Endothelial cell of umbilical vein (primary cell): ENCODE measurements around the gene OSBP2. TPM values are rescaled to one million over a fixed set of nuclear protein-coding genes. Genes with fewer than 3 reads are reported as not detected.

Experiments
- BruUV-seq: library from RNA; stranded (reverse); fragments of 400-500 nt; replicated peaks from 2 replicates; lab custom pipeline; 2021; lab: Mats Ljungman, UMichigan
- CTCF ChIA-PET: fragments of 300-600, 350-600 bp; sonication (Branson Sonifier 250); formaldehyde crosslinking; loops from one replicate; lab custom pipeline; 2021; ENCODE audit warnings: antibody characterized with exemption, inconsistent platforms; lab: Charles Lee
- POLR2A ChIA-PET: fragments of 300-600, 350-600 bp; sonication (Branson Sonifier 250); formaldehyde crosslinking; loops from one replicate; lab custom pipeline; 2021; ENCODE audit warnings: antibody characterized with exemption, inconsistent platforms; lab: Charles Lee
- DNase-seq: peaks from one replicate; pipeline ENCODE4 v3.0.0-alpha.2; 2011; ENCODE audit warnings: low read depth, low spot score
- FAIRE-seq: peaks from 2 replicates; lab custom pipeline; 2011; peaks lifted over from hg19 to GRCh38; lab: Jason Lieb, UNC
- H2AFZ ChIP-seq: 2 replicates; pipeline ENCODE4 v1.6.0; 2012; ENCODE audit warnings: low read depth, low read length, control low read depth, inconsistent platforms
- H3K27ac ChIP-seq: 2 replicates; pipeline ENCODE4 v1.5.1; 2011; ENCODE audit warnings: low read depth, mild to moderate bottlenecking, control low read depth, low read length, moderate library complexity; ENCODE audit not compliant: insufficient read depth
- H3K27me3 ChIP-seq, 2 experiments: 2 replicates each; pipeline versions ENCODE4 v1.6.0 to v1.6.1; 2011; ENCODE audit warnings: low read length in 2 of 2, mixed read lengths in 1 of 2; ENCODE audit not compliant: control insufficient read depth in 2 of 2, insufficient read depth in 2 of 2
- H3K36me3 ChIP-seq, 2 experiments: 2 replicates in 1 of 2; 3 replicates in 1 of 2; pipeline ENCODE4 v1.5.1; 2011; ENCODE audit warnings: low read length in 2 of 2, mild to moderate bottlenecking in 1 of 2, moderate library complexity in 1 of 2; ENCODE audit not compliant: control insufficient read depth in 2 of 2, insufficient read depth in 2 of 2; ENCODE audit errors: extremely low read depth in 1 of 2
- H3K4me1 ChIP-seq: 3 replicates; pipeline ENCODE4 v1.5.1; 2011; ENCODE audit warnings: mild to moderate bottlenecking, low read length; ENCODE audit not compliant: control insufficient read depth, insufficient read depth; ENCODE audit errors: extremely low read depth
- H3K4me2 ChIP-seq: 2 replicates; pipeline ENCODE4 v1.6.1; 2011; ENCODE audit warnings: low read length, control low read depth, mixed read lengths; ENCODE audit not compliant: insufficient read depth
- H3K4me3 ChIP-seq, 3 experiments: fragments of 200-600 bp in 1 of 3; sonication (generic), shearing (Covaris generic) in 1 of 3; replicated peaks in 1 of 3; 2 replicates each; pipeline ENCODE4 v1.5.1; 2011 to 2016; ENCODE audit warnings: control low read depth in 3 of 3, low read length in 3 of 3, mild to moderate bottlenecking in 2 of 3, inconsistent platforms in 1 of 3, low read depth in 1 of 3, moderate library complexity in 1 of 3; ENCODE audit not compliant: insufficient read depth in 1 of 3
- H3K79me2 ChIP-seq: 2 replicates; pipeline ENCODE4 v1.6.0; 2012; ENCODE audit warnings: low read length, inconsistent platforms; ENCODE audit not compliant: control insufficient read depth, insufficient read depth
- H3K9ac ChIP-seq: replicated peaks from 2 replicates; pipeline ENCODE3; 2011; ENCODE audit warnings: low read length, control low read depth; ENCODE audit not compliant: insufficient read depth; ENCODE audit errors: extremely low read depth
- H3K9me1 ChIP-seq: replicated peaks from 3 replicates; pipeline ENCODE4 v1.6.0; 2011; ENCODE audit warnings: mild to moderate bottlenecking, low read length; ENCODE audit not compliant: control insufficient read depth, insufficient read depth; ENCODE audit errors: extremely low read depth
- H3K9me3 ChIP-seq: replicated peaks from 2 replicates; pipeline ENCODE4 v1.5.1; 2012; ENCODE audit warnings: low read length, inconsistent platforms; ENCODE audit not compliant: control insufficient read depth, insufficient read depth
- H4K20me1 ChIP-seq: replicated peaks from 2 replicates; pipeline ENCODE3; 2011; ENCODE audit warnings: mild to moderate bottlenecking, low read length; ENCODE audit not compliant: control insufficient read depth, insufficient read depth; ENCODE audit errors: extremely low read depth
- CTCF ChIP-seq, 2 donors: IDR thresholded peaks; 1 replicate in 1 of 2; 2 replicates in 1 of 2; pipeline ENCODE4 v1.5.1; 2011; ENCODE audit warnings: low read length in 2 of 2, mild to moderate bottlenecking in 2 of 2, moderate library complexity in 2 of 2, control low read depth in 1 of 2, inconsistent platforms in 1 of 2, low read depth in 1 of 2; ENCODE audit not compliant: insufficient read depth in 1 of 2; ENCODE audit errors: extremely low read depth in 1 of 2
- GATA2 ChIP-seq: IDR thresholded peaks from 2 replicates; pipeline ENCODE4 v1.7.0; 2011; ENCODE audit warnings: low read depth, mild to moderate bottlenecking, moderate library complexity, mixed read lengths, low read length; ENCODE audit not compliant: insufficient read length, insufficient read depth
- JUN ChIP-seq: IDR thresholded peaks from 2 replicates; pipeline ENCODE4 v1.6.1; 2011; ENCODE audit warnings: borderline replicate concordance, low read depth; ENCODE audit not compliant: insufficient read length, insufficient read depth
- MAX ChIP-seq: IDR thresholded peaks from 2 replicates; pipeline ENCODE4 v1.6.1; 2011; ENCODE audit not compliant: insufficient read depth, insufficient read length
- POLR2A ChIP-seq: IDR thresholded peaks from 2 replicates; pipeline ENCODE4 v1.6.1; 2012; ENCODE audit warnings: low read depth, mild to moderate bottlenecking, control low read depth, low read length
- POLR2AphosphoS5 ChIP-seq: IDR thresholded peaks from 2 replicates; pipeline ENCODE4 v1.6.1; 2012; ENCODE audit warnings: low read depth, mild to moderate bottlenecking, control low read depth, low read length, moderate library complexity; ENCODE audit not compliant: insufficient read depth
- dilution Hi-C: fragments of 300-500 bp; cut with MboI; formaldehyde crosslinking; loops from one replicate; pipeline ENCODE4 v1.15.0; 2019; ENCODE audit warnings: low sequenced_read_pairs; ENCODE audit not compliant: extremely low pct_ligation_motif_present
- intact Hi-C: fragments of 100-400 bp; cut with micrococcal nuclease; formaldehyde crosslinking; loops from one replicate; pipeline ENCODE4 v1.10.0; 2022
- polyA plus RNA-seq, 4 experiments: library from polyadenylated mRNA; depleted of rRNA in 3 of 4; stranded (reverse) in 3 of 4; unstranded in 1 of 4; fragments of >200 nt; gene quantifications; 2 replicates each; pipeline versions ENCODE4 v1.2.1 to v1.2.3, GENCODE V29; 2011 to 2012; ENCODE audit warnings: missing spikeins in 1 of 4
- total RNA-seq: library from RNA; stranded (reverse); gene quantifications from 2 replicates; pipeline ENCODE4 v1.2.3, GENCODE V29; 2021

Gene OSBP2
- total and polyA plus RNA-seq, 2 donors (not counting 3 experiments of a cell fraction or from before 2014, with no cell fraction given): 4.1 to 7.5 TPM

GRCh38 chr22:30838111-30838510, 143.4 kb downstream of the OSBP2 start:
- Histone ChIP-seq H3K36me3 (no peaks in the 10 kb centered on the region), H3K79me2 (no peaks in the 10 kb centered on the region), H3K4me3 (no peak overlapping the region), H3K27me3 (peaks cover 1 to 4% of the 10 kb centered on the region in 2 experiments), H3K27ac (no peak overlapping the region), H3K9me3 (no peaks in the 10 kb centered on the region), H3K9me1 (no peaks in the 10 kb centered on the region), H2AFZ (no peak overlapping the region), H3K4me1 (no peaks in the 10 kb centered on the region), H4K20me1 (no peaks in the 10 kb centered on the region), H3K4me2 (no peak overlapping the region), H3K9ac (no peak overlapping the region)
- BruUV-seq: no TSS peak
- intact Hi-C loops (no loop called here), dilution Hi-C loops (no loop called here)
- POLR2A ChIA-PET: no interaction called here
- FAIRE-seq: no peak
- TF ChIP-seq CTCF (IDR thresholded peaks at IDR 0.05; ENCODE audit: extremely low read depth in 1 of 2, insufficient read depth in 1 of 2, low read depth in 1 of 2, low read length in 2 of 2): no peak
- TF ChIP-seq MAX: no peak
- TF ChIP-seq POLR2AphosphoS5: no peak
- no peak for TF ChIP-seq GATA2
- no peak for TF ChIP-seq JUN
- no peak for TF ChIP-seq POLR2A
- CTCF ChIA-PET: interaction anchor here (0.7 kb wide), 1 partner anchor 12 kb away, joined by 3 read pairs; no protein-coding TSS in a partner anchor
- DNase-seq: no peak
